GM23338 (cell line): ENCODE results near the gene SNUPN. TPM values are rescaled to one million over a fixed set of nuclear protein-coding genes. Genes with fewer than 3 reads are reported as not detected.

Experiments
- ATAC-seq: fragments of 200-7000 bp; cut with Tn5 transposase; 3 replicates; pipeline ENCODE4 v1.9.1; 2020
- DNase-seq: peaks from one replicate; pipeline ENCODE4 v3.0.0-alpha.2; 2015; ENCODE audit warnings: low spot score
- H2AFZ ChIP-seq: fragments of 200-600 bp; sonication (generic); 2 replicates; pipeline ENCODE4 v1.8.0; 2016; ENCODE audit warnings: antibody characterized with exemption, mild to moderate bottlenecking, moderate library complexity
- H3F3A ChIP-seq: fragments of 200-600 bp; sonication (generic); replicated peaks from 2 replicates; pipeline ENCODE4 v1.8.0; 2017; ENCODE audit warnings: antibody characterized with exemption, mixed run types, low read depth
- H3K27ac ChIP-seq: fragments of 200-600 bp; sonication (generic); 2 replicates; pipeline ENCODE4 v1.6.1; 2016; ENCODE audit warnings: low read depth
- H3K27me3 ChIP-seq: fragments of 200-600 bp; sonication (generic); 2 replicates; pipeline ENCODE4 v1.8.0; 2016; ENCODE audit warnings: mild to moderate bottlenecking, mixed run types, moderate library complexity; ENCODE audit not compliant: insufficient read depth
- H3K36me3 ChIP-seq: fragments of 200-600 bp; sonication (generic); 2 replicates; pipeline ENCODE4 v1.8.0; 2016; ENCODE audit warnings: mild to moderate bottlenecking; ENCODE audit not compliant: insufficient read depth
- H3K4me1 ChIP-seq: fragments of 200-600 bp; sonication (generic); 2 replicates; pipeline ENCODE4 v1.8.0; 2016; ENCODE audit warnings: mild to moderate bottlenecking, moderate library complexity; ENCODE audit not compliant: insufficient read depth
- H3K4me2 ChIP-seq: fragments of 200-600 bp; sonication (generic); 2 replicates; pipeline ENCODE4 v1.7.1; 2017; ENCODE audit warnings: mixed run types
- H3K4me3 ChIP-seq: fragments of 200-600 bp; sonication (generic); 2 replicates; pipeline ENCODE4 v1.6.1; 2016; ENCODE audit warnings: mixed run types
- H3K79me2 ChIP-seq: fragments of 200-600 bp; sonication (generic); replicated peaks from 2 replicates; pipeline ENCODE4 v1.8.0; 2017; ENCODE audit warnings: mild to moderate bottlenecking; ENCODE audit not compliant: insufficient read depth
- H3K9me2 ChIP-seq: fragments of 200-600 bp; sonication (generic); 2 replicates; pipeline ENCODE4 v1.8.0; 2017; ENCODE audit not compliant: insufficient read depth
- H4K20me1 ChIP-seq: fragments of 200-600 bp; sonication (generic); replicated peaks from 2 replicates; pipeline ENCODE4 v1.8.0; 2017; ENCODE audit warnings: mild to moderate bottlenecking; ENCODE audit not compliant: insufficient read depth
- H3K27ac Mint-ChIP-seq: 2 replicates; pipeline ENCODE4 v1.8.0; 2020; ENCODE audit warnings: inconsistent platforms, mild to moderate bottlenecking, moderate library complexity, mixed read lengths
- H3K27me3 Mint-ChIP-seq: 3 replicates; pipeline ENCODE4 v1.8.0; 2022; ENCODE audit warnings: low read depth, mild to moderate bottlenecking, moderate library complexity, mixed read lengths, inconsistent platforms; ENCODE audit not compliant: insufficient read depth, poor library complexity
- H3K36me3 Mint-ChIP-seq: 3 replicates; pipeline ENCODE4 v1.8.0; 2021; ENCODE audit warnings: low read depth, mild to moderate bottlenecking, inconsistent platforms, moderate library complexity, mixed read lengths
- H3K4me1 Mint-ChIP-seq: 3 replicates; pipeline ENCODE4 v1.8.0; 2020; ENCODE audit warnings: mild to moderate bottlenecking, inconsistent platforms, mixed read lengths
- H3K4me3 Mint-ChIP-seq: 3 replicates; pipeline ENCODE4 v1.8.0; 2021; ENCODE audit warnings: moderate library complexity, mild to moderate bottlenecking, inconsistent platforms, mixed read lengths
- H3K9me3 Mint-ChIP-seq: 3 replicates; pipeline ENCODE4 v1.8.0; 2020; ENCODE audit warnings: moderate library complexity, mild to moderate bottlenecking, inconsistent platforms, mixed read lengths
- CREB1 ChIP-seq: fragments of 250-450 bp; sonication (Bioruptor Pico); IDR thresholded peaks from 2 replicates; pipeline ENCODE4 v1.5.0; 2020; ENCODE audit warnings: low read depth, mild to moderate bottlenecking, moderate library complexity
- CTCF ChIP-seq, 2 experiments: fragments of 200-600 bp in 1 of 2; sonication (generic) in 1 of 2; conservative IDR thresholded peaks; 2 replicates each; pipeline versions ENCODE4 v1.5.1 to v1.6.1; 2016 to 2017; ENCODE audit warnings: antibody characterized with exemption in 2 of 2, low read depth in 2 of 2, mild to moderate bottlenecking in 2 of 2, moderate library complexity in 1 of 2
- EZH2 ChIP-seq: fragments of 200-600 bp; sonication (generic); IDR thresholded peaks from one replicate; pipeline ENCODE4 v1.8.0; 2017; ENCODE audit warnings: antibody characterized with exemption, mild to moderate bottlenecking, low read depth; ENCODE audit not compliant: unreplicated experiment
- EZH2phosphoT487 ChIP-seq: fragments of 200-600 bp; sonication (generic); IDR thresholded peaks from one replicate; pipeline ENCODE4 v1.8.1; 2018; ENCODE audit warnings: antibody characterized with exemption; ENCODE audit not compliant: unreplicated experiment
- JUNB ChIP-seq: IDR thresholded peaks from one replicate; pipeline ENCODE4 v1.6.1; 2016; ENCODE audit warnings: antibody characterized with exemption; ENCODE audit not compliant: unreplicated experiment
- NANOG ChIP-seq: IDR thresholded peaks from 2 replicates; pipeline ENCODE4 v1.6.1; 2016; ENCODE audit warnings: antibody characterized with exemption, borderline replicate concordance
- POLR2AphosphoS5 ChIP-seq: IDR thresholded peaks from 2 replicates; pipeline ENCODE4 v1.6.1; 2016; ENCODE audit warnings: antibody characterized with exemption, low read depth
- STAT1 ChIP-seq: IDR thresholded peaks from one replicate; pipeline ENCODE4 v1.6.1; 2016; ENCODE audit warnings: antibody characterized with exemption; ENCODE audit not compliant: unreplicated experiment
- ZNF114 ChIP-seq: fragments of 250-450 bp; sonication (Bioruptor Pico); IDR thresholded peaks from 2 replicates; pipeline ENCODE4 v1.5.0; 2020; ENCODE audit warnings: mild to moderate bottlenecking, moderate library complexity
- ZNF331 ChIP-seq: fragments of 250-450 bp; sonication (Bioruptor Pico); IDR thresholded peaks from 2 replicates; pipeline ENCODE4 v1.5.0; 2020; ENCODE audit warnings: low read depth, mild to moderate bottlenecking, moderate library complexity
- ZNF462 ChIP-seq: fragments of 250-450 bp; sonication (Bioruptor Pico); IDR thresholded peaks from 2 replicates; pipeline ENCODE4 v1.5.0; 2020; ENCODE audit warnings: mild to moderate bottlenecking, moderate library complexity
- polyA plus RNA-seq: library from polyadenylated mRNA; unstranded; fragments of >200 nt; fragmentation: Nextera tagmentation; extraction: Ambion mirVana; gene quantifications from 2 replicates; pipeline ENCODE4 v1.2.1, GENCODE V29; 2016
- total RNA-seq: library from RNA; depleted of rRNA; stranded (reverse); fragments of >200 nt; shearing (Covaris generic); gene quantifications from 2 replicates; pipeline ENCODE4 v1.2.3, GENCODE V29; 2014
- TF ChIP-seq, protein P1 (sequence below): IDR thresholded peaks from 2 replicates; pipeline ENCODE4 v1.6.1; 2016; ENCODE audit warnings: antibody characterized with exemption
- TF ChIP-seq, protein P2 (sequence below): IDR thresholded peaks from one replicate; pipeline ENCODE4 v1.6.1; 2018; ENCODE audit warnings: antibody characterized with exemption; ENCODE audit not compliant: unreplicated experiment

The SNUPN gene
- total and polyA plus RNA-seq, 2 experiments from 2014 or later = 20.5 to 27.7 TPM

DNA sequence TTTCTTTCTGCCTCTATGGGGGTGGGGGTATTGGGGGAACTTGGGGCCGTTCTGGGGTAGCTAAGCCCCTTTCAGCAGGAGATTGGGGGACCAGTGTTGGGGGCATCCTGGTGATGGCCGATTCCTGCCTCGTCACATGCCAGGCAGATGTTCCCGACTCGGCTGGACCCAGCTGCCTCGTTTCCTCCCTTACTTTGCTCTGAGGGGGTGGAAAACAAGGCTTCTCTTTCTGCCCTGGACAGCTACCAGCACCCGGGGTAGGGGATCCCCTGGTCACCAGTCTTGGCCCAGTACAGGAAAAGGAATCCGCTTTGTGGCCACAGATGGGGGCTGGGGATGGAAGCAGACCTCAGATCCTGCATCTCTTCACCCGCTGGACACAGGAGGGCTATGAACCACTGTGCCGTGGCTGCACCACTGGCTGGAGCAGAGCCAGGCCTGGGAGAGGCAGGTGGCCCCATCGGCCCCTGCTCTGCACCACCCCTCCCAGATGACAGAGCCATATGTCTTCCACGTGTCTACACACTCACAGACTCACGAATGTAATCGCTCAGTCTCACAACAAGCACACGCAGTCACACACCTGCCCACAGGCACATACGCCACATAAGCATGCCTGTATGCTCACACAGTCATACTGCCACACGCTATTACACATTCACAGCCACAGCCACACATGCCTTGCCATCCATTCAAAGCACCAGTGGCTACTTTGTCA lies 34.6 kb upstream of the SNUPN start:
- no peaks in the 10 kb centered on the region for H3K36me3 ChIP-seq
- H3K27ac ChIP-seq = no peak overlapping the region
- ATAC-seq = no peak
- H3K9me3 Mint-ChIP-seq = no peaks in the 10 kb centered on the region; the same call in 2 of the 3 replicates
- DNase-seq = no peak
- 0 out of 2 replicates have a peak, but pooled peaks cover 2% of the 10 kb centered on the region for H3F3A ChIP-seq
- peaks cover 16% of the 10 kb centered on the region for H3K4me1 Mint-ChIP-seq
- no peak overlapping the region for H3K4me3 ChIP-seq
- H3K4me3 Mint-ChIP-seq = no peak overlapping the region
- H3K79me2 ChIP-seq = peaks cover 16% of the 10 kb centered on the region
- H3K27me3 Mint-ChIP-seq = peaks cover 8% of the 10 kb centered on the region
- TF ChIP-seq CREB1 (CRISPR knock-in tag) = no peak
- no peak for TF ChIP-seq ZNF114 (CRISPR knock-in tag)
- TF ChIP-seq NANOG = no peak
- TF ChIP-seq, protein P1, sequence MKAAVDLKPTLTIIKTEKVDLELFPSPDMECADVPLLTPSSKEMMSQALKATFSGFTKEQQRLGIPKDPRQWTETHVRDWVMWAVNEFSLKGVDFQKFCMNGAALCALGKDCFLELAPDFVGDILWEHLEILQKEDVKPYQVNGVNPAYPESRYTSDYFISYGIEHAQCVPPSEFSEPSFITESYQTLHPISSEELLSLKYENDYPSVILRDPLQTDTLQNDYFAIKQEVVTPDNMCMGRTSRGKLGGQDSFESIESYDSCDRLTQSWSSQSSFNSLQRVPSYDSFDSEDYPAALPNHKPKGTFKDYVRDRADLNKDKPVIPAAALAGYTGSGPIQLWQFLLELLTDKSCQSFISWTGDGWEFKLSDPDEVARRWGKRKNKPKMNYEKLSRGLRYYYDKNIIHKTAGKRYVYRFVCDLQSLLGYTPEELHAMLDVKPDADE = no peak
- TF ChIP-seq ZNF331 (CRISPR knock-in tag) = no peak
- TF ChIP-seq, protein P2, sequence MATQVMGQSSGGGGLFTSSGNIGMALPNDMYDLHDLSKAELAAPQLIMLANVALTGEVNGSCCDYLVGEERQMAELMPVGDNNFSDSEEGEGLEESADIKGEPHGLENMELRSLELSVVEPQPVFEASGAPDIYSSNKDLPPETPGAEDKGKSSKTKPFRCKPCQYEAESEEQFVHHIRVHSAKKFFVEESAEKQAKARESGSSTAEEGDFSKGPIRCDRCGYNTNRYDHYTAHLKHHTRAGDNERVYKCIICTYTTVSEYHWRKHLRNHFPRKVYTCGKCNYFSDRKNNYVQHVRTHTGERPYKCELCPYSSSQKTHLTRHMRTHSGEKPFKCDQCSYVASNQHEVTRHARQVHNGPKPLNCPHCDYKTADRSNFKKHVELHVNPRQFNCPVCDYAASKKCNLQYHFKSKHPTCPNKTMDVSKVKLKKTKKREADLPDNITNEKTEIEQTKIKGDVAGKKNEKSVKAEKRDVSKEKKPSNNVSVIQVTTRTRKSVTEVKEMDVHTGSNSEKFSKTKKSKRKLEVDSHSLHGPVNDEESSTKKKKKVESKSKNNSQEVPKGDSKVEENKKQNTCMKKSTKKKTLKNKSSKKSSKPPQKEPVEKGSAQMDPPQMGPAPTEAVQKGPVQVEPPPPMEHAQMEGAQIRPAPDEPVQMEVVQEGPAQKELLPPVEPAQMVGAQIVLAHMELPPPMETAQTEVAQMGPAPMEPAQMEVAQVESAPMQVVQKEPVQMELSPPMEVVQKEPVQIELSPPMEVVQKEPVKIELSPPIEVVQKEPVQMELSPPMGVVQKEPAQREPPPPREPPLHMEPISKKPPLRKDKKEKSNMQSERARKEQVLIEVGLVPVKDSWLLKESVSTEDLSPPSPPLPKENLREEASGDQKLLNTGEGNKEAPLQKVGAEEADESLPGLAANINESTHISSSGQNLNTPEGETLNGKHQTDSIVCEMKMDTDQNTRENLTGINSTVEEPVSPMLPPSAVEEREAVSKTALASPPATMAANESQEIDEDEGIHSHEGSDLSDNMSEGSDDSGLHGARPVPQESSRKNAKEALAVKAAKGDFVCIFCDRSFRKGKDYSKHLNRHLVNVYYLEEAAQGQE = no peak
- no peak for TF ChIP-seq JUNB
- TF ChIP-seq STAT1 = no peak
- no peak for TF ChIP-seq EZH2phosphoT487
- TF ChIP-seq POLR2AphosphoS5 = no peak
- no peak for TF ChIP-seq ZNF462 (CRISPR knock-in tag)
- no peak for TF ChIP-seq EZH2
- no peak for TF ChIP-seq CTCF (conservative IDR thresholded peaks at IDR 0.05; ENCODE audit: low read depth in 2 of 2)
- H3K36me3 Mint-ChIP-seq = peaks cover 13% of the 10 kb centered on the region; the same call in 2 of the 3 replicates
- no peaks in the 10 kb centered on the region for H3K27me3 ChIP-seq
- H3K4me2 ChIP-seq = no peak overlapping the region
- H3K4me1 ChIP-seq = no peaks in the 10 kb centered on the region; the same call in 1 of the 2 replicates
- no peak overlapping the region for H2AFZ ChIP-seq
- H3K27ac Mint-ChIP-seq = no peak overlapping the region
- H4K20me1 ChIP-seq = peaks cover 10% of the 10 kb centered on the region
- no peaks in the 10 kb centered on the region for H3K9me2 ChIP-seq
